ENCODE measurements around the gene GRHL3. TPM values are rescaled to one million over a fixed set of nuclear protein-coding genes. Genes with fewer than 3 reads are reported as not detected.

The GRHL3 gene
- total and polyA plus RNA-seq, 12 donors = 0.03 TPM; not detected in 11

DNA sequence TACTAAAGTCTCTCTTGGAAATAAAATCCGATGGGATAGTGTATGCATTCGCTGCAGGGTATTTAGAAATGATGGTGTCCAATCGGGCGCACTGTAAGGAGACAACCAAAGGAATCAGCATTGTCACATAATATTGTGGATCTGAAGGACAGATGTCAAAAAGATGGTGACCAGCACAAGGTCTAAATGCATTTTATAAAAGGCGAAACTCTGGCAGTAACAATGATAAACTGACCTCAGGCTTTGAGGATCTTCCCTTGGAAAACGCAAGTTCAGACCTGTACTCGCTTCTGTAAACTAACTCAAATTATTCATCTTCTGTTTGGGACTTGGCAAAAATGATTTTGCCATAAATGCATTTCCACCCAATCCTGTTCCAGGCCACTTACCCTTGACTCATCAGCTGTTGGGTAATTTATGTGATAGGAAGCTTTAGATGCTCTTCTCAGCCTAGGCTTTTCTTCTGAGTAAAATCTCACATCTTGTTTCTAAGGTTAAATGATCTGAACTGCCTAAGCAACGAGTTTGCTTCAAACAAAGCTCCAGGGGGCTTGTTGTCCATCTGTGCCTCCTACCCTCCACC is 60.7 kb downstream of the GRHL3 start:
- no peak overlapping the region for H3K27ac ChIP-seq
- WGBS, 2 donors = 90% methylated on average over 8 of the region's 8 CpGs
- no peaks in the 10 kb centered on the region for H3K9me3 ChIP-seq
- H3K27me3 ChIP-seq = no peaks in the 10 kb centered on the region
- no peak for DNase-seq
- no peak for ATAC-seq
- no peak overlapping the region for H3K4me3 ChIP-seq
- H3K36me3 ChIP-seq = peaks cover 0 to 71% (median 3%) of the 10 kb centered on the region in 9 donors
- peaks cover 0 to 13% (median 0%) of the 10 kb centered on the region in 9 donors for H3K4me1 ChIP-seq
- intact Hi-C loops (cut with DNase I) = no loop called here
- TF ChIP-seq, protein P1, sequence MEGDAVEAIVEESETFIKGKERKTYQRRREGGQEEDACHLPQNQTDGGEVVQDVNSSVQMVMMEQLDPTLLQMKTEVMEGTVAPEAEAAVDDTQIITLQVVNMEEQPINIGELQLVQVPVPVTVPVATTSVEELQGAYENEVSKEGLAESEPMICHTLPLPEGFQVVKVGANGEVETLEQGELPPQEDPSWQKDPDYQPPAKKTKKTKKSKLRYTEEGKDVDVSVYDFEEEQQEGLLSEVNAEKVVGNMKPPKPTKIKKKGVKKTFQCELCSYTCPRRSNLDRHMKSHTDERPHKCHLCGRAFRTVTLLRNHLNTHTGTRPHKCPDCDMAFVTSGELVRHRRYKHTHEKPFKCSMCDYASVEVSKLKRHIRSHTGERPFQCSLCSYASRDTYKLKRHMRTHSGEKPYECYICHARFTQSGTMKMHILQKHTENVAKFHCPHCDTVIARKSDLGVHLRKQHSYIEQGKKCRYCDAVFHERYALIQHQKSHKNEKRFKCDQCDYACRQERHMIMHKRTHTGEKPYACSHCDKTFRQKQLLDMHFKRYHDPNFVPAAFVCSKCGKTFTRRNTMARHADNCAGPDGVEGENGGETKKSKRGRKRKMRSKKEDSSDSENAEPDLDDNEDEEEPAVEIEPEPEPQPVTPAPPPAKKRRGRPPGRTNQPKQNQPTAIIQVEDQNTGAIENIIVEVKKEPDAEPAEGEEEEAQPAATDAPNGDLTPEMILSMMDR (IDR thresholded peaks at IDR 0.05) = no peak

DNA sequence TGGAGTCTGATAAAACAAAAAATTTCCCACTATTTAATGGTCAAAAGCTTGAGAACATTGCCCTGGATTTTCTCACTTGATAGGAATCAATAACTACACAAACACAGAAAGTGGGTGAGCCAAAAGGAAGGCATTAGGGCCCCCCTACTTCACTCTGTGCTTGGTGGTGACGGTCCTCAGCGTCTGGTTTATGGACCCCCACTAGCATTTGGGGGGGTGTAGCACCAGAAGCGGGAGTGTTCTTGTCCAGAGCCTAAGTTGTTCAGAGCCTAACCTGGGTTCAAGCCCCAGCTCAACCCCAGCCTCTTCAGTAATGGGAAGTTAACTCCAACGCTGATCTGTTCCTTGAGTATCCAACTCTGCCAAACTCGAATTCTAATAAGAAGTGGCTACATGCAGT is 61.4 kb downstream of the GRHL3 start:
- Histone ChIP-seq H3K36me3 (peaks cover 0 to 64% (median 3%) of the 10 kb centered on the region in 9 donors), H3K4me1 (peaks cover 0 to 18% (median 0%) of the 10 kb centered on the region in 9 donors), H3K27ac (no peak overlapping the region), H3K4me3 (no peak overlapping the region), H3K27me3 (no peaks in the 10 kb centered on the region), H3K9me3 (no peaks in the 10 kb centered on the region)
- intact Hi-C loops (cut with DNase I) = no loop called here
- DNase-seq (no peak), ATAC-seq (no peak)
- WGBS, 2 donors = 83 to 91% methylated on average over 5 of the region's 5 CpGs
- TF ChIP-seq, protein P1 (IDR thresholded peaks at IDR 0.05) = no peak

DNA sequence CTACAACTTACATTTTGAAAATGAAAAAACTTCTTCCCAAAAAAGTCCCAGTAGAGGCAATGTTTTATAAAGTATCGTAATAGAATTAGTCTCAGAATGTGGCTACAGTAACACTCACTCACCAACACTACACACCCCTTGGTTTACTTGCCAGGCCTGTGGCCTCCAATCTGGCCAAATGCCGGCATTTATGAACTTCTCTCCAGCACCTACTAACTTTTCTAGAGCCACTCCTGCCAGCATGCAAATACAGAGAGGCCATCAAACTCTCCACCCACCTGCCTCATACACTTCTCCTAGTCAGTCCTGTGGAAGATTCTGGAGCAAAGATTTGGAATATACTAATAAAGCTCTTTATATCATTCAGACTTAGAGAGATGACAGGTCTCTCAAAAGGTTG is 62.1 kb downstream of the GRHL3 start:
- H3K4me1 ChIP-seq = peaks cover 0 to 21% (median 0%) of the 10 kb centered on the region in 9 donors
- WGBS, 2 donors = 96% methylated on average over 2 of the region's 2 CpGs
- DNase-seq (no peak), ATAC-seq (no peak)
- intact Hi-C loops (cut with DNase I) = no loop called here
- no peak overlapping the region for H3K27ac ChIP-seq
- H3K36me3 ChIP-seq = peaks cover 0 to 63% (median 3%) of the 10 kb centered on the region in 9 donors
- no peak overlapping the region for H3K4me3 ChIP-seq
- TF ChIP-seq, protein P1 (IDR thresholded peaks at IDR 0.05) = no peak
- no peaks in the 10 kb centered on the region for H3K9me3 ChIP-seq
- H3K27me3 ChIP-seq = no peaks in the 10 kb centered on the region

DNA sequence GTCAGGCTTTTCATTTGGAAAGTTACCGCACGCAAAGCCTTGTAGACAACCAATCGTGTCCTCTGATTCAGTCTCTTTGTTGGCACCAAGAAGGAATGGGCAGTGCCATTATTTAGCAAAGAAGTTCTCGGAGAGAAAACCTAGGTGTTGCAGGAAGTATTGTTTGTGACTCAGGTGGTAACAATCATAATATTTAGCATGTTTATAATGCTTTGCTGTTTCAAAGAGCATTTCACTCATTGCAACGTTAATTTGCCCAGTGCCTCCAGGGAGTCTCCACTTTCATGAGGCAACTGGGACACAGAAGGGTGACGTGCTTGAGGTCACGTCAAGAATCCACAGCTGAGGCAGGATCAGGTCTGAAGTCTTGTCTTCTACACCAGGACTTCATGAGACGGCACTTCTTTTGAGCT is 63.0 kb downstream of the GRHL3 start:
- H3K4me1 ChIP-seq = peaks cover 0 to 21% (median 0%) of the 10 kb centered on the region in 9 donors
- TF ChIP-seq, protein P1 (IDR thresholded peaks at IDR 0.05) = no peak
- peaks cover 0 to 55% (median 3%) of the 10 kb centered on the region in 9 donors for H3K36me3 ChIP-seq
- WGBS, 2 donors = 88 to 96% methylated on average over 8 of the region's 8 CpGs
- intact Hi-C loops (cut with DNase I) = no loop called here
- ATAC-seq (no peak), DNase-seq (no peak)
- no peaks in the 10 kb centered on the region for H3K27me3 ChIP-seq
- H3K9me3 ChIP-seq = no peaks in the 10 kb centered on the region
- no peak overlapping the region for H3K27ac ChIP-seq
- H3K4me3 ChIP-seq = no peak overlapping the region

Data from heart right ventricle (tissue), 16 donors.